RWPE1 (cell line): ENCODE measurements around the gene BRME1.

Experiments used
- CTCF ChIA-PET: fragments of 350-600 bp; sonication (Branson Sonifier 250); formaldehyde crosslinking; extraction: SDS; loops from one replicate; lab custom pipeline; 2021; lab: Yijun Ruan, JAX
- POLR2A ChIA-PET: fragments of 400-600 bp; formaldehyde crosslinking; extraction: SDS; loops from one replicate; lab custom pipeline; 2020; ENCODE audit warnings: antibody characterized with exemption; ENCODE audit not compliant: low non-redundant PET; lab: Yijun Ruan, JAX
- DNase-seq: peaks from one replicate; pipeline ENCODE4 v3.0.0; 2012; ENCODE audit warnings: low spot score
- H3K27ac ChIP-seq: fragments of 450-650 bp; 2 replicates; pipeline ENCODE4 v1.5.1; 2017
- CTCF ChIP-seq: fragments of 450-650 bp; conservative IDR thresholded peaks from 2 replicates; pipeline ENCODE4 v1.5.1; 2017; ENCODE audit warnings: low read depth, mild to moderate bottlenecking

The BRME1 gene

GRCh38 chr19:13935765-13936510 lies 30.0 kb upstream of the BRME1 start:
- ChIA-PET CTCF (no interaction called here), POLR2A (interaction anchor here (0.5 to 0.8 kb wide), 2 partner anchors 16 to 17 kb away, joined by 3 to 4 read pairs; no protein-coding TSS in a partner anchor)
- peak overlapping the region; percentile 36 for H3K27ac ChIP-seq
- no peak for TF ChIP-seq CTCF
- no peak for DNase-seq

- ChIA-PET CTCF (interaction anchor here (0.5 to 1.1 kb wide), 3 partner anchors 18 to 138 kb away, joined by 3 to 4 read pairs (median 3); partner anchors contain the start of gene MISP3), POLR2A (no interaction called here)
- no peak for DNase-seq
- no peak for TF ChIP-seq CTCF
- H3K27ac ChIP-seq: peak overlapping the region; percentile 36; the same call in 1 of the 2 replicates
These were observed 28.8 kb upstream of the BRME1 start for GRCh38 chr19:13934785-13935109.

GRCh38 chr19:13932911-13933393 lies 27.0 kb upstream of the BRME1 start:
- TF ChIP-seq CTCF: no peak

GRCh38 chr19:13932149-13932637 lies 26.3 kb upstream of the BRME1 start:
- H3K27ac ChIP-seq: peak overlapping the region; percentile 64
- CTCF ChIA-PET: interaction anchor here (0.8 kb wide), 1 partner anchor 127 kb away, joined by 4 read pairs; no protein-coding TSS in a partner anchor
- no peak for DNase-seq
- no peak for TF ChIP-seq CTCF
- POLR2A ChIA-PET: no interaction called here

More at GRCh38 chr19:13932911-13933393, 27.0 kb upstream of the BRME1 start:
- DNase-seq: no peak
- ChIA-PET POLR2A (no interaction called here), CTCF (no interaction called here)
- H3K27ac ChIP-seq: peak overlapping the region; percentile 64

- H3K27ac ChIP-seq: peak overlapping the region; percentile 64
- POLR2A ChIA-PET: no interaction called here
- TF ChIP-seq CTCF: no peak
- CTCF ChIA-PET: interaction anchor here (0.8 kb wide), 1 partner anchor 127 kb away, joined by 4 read pairs; no protein-coding TSS in a partner anchor
- no peak for DNase-seq
These were observed 25.7 kb upstream of the BRME1 start for GRCh38 chr19:13931391-13932148.

GRCh38 chr19:13930402-13930801 lies 24.5 kb upstream of the BRME1 start:
- POLR2A ChIA-PET: no interaction called here
- CTCF ChIA-PET: no interaction called here
- TF ChIP-seq CTCF: no peak
- peak overlapping the region; percentile 64 for H3K27ac ChIP-seq
- no peak for DNase-seq
